GM23248 (cell line): ENCODE measurements around the gene ASGR2.

Source experiments
- EZH2 ChIP-seq: fragments of 200-600 bp; sonication (generic); IDR thresholded peaks from 2 replicates; pipeline ENCODE4 v1.6.1; 2018; ENCODE audit warnings: antibody characterized with exemption, mild to moderate bottlenecking; ENCODE audit not compliant: insufficient read depth, poor library complexity, severe bottlenecking
- EZH2phosphoT487 ChIP-seq: fragments of 200-600 bp; sonication (generic); IDR thresholded peaks from 2 replicates; pipeline ENCODE4 v1.6.1; 2018; ENCODE audit warnings: antibody characterized with exemption, moderate library complexity, mild to moderate bottlenecking, low read depth; ENCODE audit not compliant: insufficient read depth

DNA sequence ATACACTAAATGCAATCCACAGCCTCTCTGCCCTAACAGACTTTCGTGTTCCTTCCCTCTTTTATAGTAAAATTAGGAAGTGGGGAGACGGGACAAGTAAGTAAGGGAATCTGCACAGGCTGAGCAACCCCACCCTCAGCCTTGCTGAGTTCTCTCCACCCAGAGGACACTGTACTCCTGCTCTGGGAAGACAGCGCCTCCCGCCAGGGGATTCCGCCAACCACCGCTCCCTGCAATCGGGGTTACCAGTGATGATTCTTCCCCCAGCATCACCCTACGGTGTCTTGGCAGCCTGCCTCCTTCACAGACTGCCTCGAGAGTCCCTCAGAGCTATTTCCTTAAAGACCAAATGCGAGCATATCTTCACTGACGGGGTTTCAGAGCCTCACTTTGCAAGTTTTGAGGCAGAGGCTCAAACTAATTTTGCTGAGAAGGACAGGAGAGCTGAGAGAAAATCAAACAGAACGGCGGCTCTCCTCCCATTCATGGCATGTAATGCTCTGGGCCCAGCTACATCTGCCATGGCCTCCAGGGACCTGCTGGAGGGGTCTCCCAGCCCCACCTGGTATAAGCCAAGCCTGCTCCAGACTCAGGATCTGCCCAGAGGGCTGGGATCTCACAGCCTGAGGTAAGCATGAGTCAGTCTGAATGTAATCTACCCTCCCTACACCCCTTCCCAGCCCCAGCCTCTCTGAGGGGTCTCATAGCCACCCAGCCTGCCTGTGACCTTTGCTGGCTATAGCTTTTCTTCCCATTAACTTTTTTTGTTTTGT is 22.7 kb upstream of the ASGR2 start:
- TF ChIP-seq EZH2 (no peak), EZH2phosphoT487 (no peak)
